Muscle of leg (tissue), 11 donors: ENCODE data around the gene NFKB1. TPM values are rescaled to one million over a fixed set of nuclear protein-coding genes. Genes with fewer than 3 reads are reported as not detected.
A peak's percentile ranks its signal among the peaks of the same experiment; 100 is the strongest.

Experiments used
- DNase-seq: peaks from one replicate; pipeline ENCODE4 v3.0.0; 2013
- H3K27ac ChIP-seq: one replicate; pipeline ENCODE4 v1.5.1; 2013; ENCODE audit warnings: mild to moderate bottlenecking, low read length, control low read depth
- H3K27me3 ChIP-seq: one replicate; pipeline ENCODE4 v1.6.1; 2013; ENCODE audit warnings: low read length; ENCODE audit not compliant: control insufficient read depth, insufficient read depth
- H3K36me3 ChIP-seq: one replicate; pipeline ENCODE4 v1.6.1; 2013; ENCODE audit warnings: low read length; ENCODE audit not compliant: control insufficient read depth, insufficient read depth
- H3K4me1 ChIP-seq: one replicate; pipeline ENCODE4 v1.6.1; 2013; ENCODE audit warnings: low read length; ENCODE audit not compliant: control insufficient read depth, insufficient read depth
- H3K4me3 ChIP-seq: one replicate; pipeline ENCODE4 v1.5.1; 2013; ENCODE audit warnings: low read length, control low read depth
- H3K9me3 ChIP-seq: replicated peaks from 2 replicates; pipeline ENCODE4 v1.6.1; 2013; ENCODE audit warnings: low read depth, low read length; ENCODE audit not compliant: control insufficient read depth
- WGBS: methylation state at CpG from one replicate; pipeline ENCODE4 v1.1.5; 2013; ENCODE audit warnings: missing lambda C conversion rate; ENCODE audit not compliant: insufficient coverage; 5-methylcytosine and 5-hydroxymethylcytosine counted together
- polyA plus RNA-seq, 8 donors: library from polyadenylated mRNA; unstranded; fragments of 120-200 nt; gene quantifications; one replicate each; pipeline versions ENCODE4 v1.2.1 to v1.2.3, GENCODE V29; 2013; ENCODE audit warnings: inconsistent platforms in 1 of 8, low replicate concordance in 1 of 8; ENCODE audit not compliant: insufficient read length in 8 of 8, insufficient read depth in 1 of 8
- total RNA-seq: library from RNA; stranded (reverse); fragments of 120-200 nt; gene quantifications from one replicate; pipeline ENCODE4 v1.2.4, GENCODE V29; 2013

Gene NFKB1
- total and polyA plus RNA-seq, 9 donors = 16.4 to 26.2 (median 19.5) TPM

GRCh38 chr4:102601586-102602227 lies 100.5 kb downstream of the NFKB1 start:
- H3K4me1 ChIP-seq = no peaks in the 10 kb centered on the region
- no peak overlapping the region for H3K4me3 ChIP-seq
- no peaks in the 10 kb centered on the region for H3K9me3 ChIP-seq
- no peak overlapping the region for H3K27ac ChIP-seq
- peaks cover 27% of the 10 kb centered on the region for H3K36me3 ChIP-seq
- DNase-seq = no peak
- 80% methylated on average over 5 of the region's 8 CpGs for WGBS
- no peaks in the 10 kb centered on the region for H3K27me3 ChIP-seq

GRCh38 chr4:102604222-102604940 lies 103.2 kb downstream of the NFKB1 start:
- no peaks in the 10 kb centered on the region for H3K9me3 ChIP-seq
- H3K36me3 ChIP-seq = peaks cover 30% of the 10 kb centered on the region
- H3K27me3 ChIP-seq = no peaks in the 10 kb centered on the region
- H3K4me3 ChIP-seq = no peak overlapping the region
- H3K27ac ChIP-seq = no peak overlapping the region
- no peaks in the 10 kb centered on the region for H3K4me1 ChIP-seq
- no CpG with 5 or more reads among the region's 2 CpGs for WGBS
- DNase-seq = no peak

- H3K36me3 ChIP-seq = peaks cover 33% of the 10 kb centered on the region
- no peaks in the 10 kb centered on the region for H3K4me1 ChIP-seq
- DNase-seq = no peak
- no peak overlapping the region for H3K4me3 ChIP-seq
- H3K9me3 ChIP-seq = no peaks in the 10 kb centered on the region
- whole genome bisulfite sequencing = 100% methylated on average over 1 of the region's 3 CpGs
- no peaks in the 10 kb centered on the region for H3K27me3 ChIP-seq
- H3K27ac ChIP-seq = no peak overlapping the region
Observed at GRCh38 chr4:102606261-102606660, 105.1 kb downstream of the NFKB1 start.

GRCh38 chr4:102606846-102607450 lies 105.8 kb downstream of the NFKB1 start:
- no peaks in the 10 kb centered on the region for H3K9me3 ChIP-seq
- no peak overlapping the region for H3K27ac ChIP-seq
- H3K4me3 ChIP-seq = no peak overlapping the region
- no peaks in the 10 kb centered on the region for H3K27me3 ChIP-seq
- peaks cover 32% of the 10 kb centered on the region for H3K36me3 ChIP-seq
- H3K4me1 ChIP-seq = no peaks in the 10 kb centered on the region
- no peak for DNase-seq
- 97% methylated on average over 5 of the region's 7 CpGs for WGBS

- no peak overlapping the region for H3K4me3 ChIP-seq
- H3K36me3 ChIP-seq = peaks cover 44% of the 10 kb centered on the region
- no peak for DNase-seq
- WGBS = no CpG with 5 or more reads among the region's 1 CpG
- H3K27me3 ChIP-seq = no peaks in the 10 kb centered on the region
- H3K4me1 ChIP-seq = no peaks in the 10 kb centered on the region
- no peak overlapping the region for H3K27ac ChIP-seq
- H3K9me3 ChIP-seq = no peaks in the 10 kb centered on the region
Observed at GRCh38 chr4:102608190-102608589, 107.0 kb downstream of the NFKB1 start.

GRCh38 chr4:102610007-102610406 lies 108.8 kb downstream of the NFKB1 start:
- Histone ChIP-seq H3K4me1 (no peaks in the 10 kb centered on the region), H3K27ac (no peak overlapping the region), H3K9me3 (no peaks in the 10 kb centered on the region), H3K4me3 (no peak overlapping the region), H3K36me3 (peaks cover 62% of the 10 kb centered on the region), H3K27me3 (no peaks in the 10 kb centered on the region)
- DNase-seq = no peak

- Histone ChIP-seq H3K9me3 (no peaks in the 10 kb centered on the region), H3K4me3 (no peak overlapping the region), H3K27me3 (no peaks in the 10 kb centered on the region), H3K36me3 (peaks cover 65% of the 10 kb centered on the region), H3K27ac (no peak overlapping the region), H3K4me1 (no peaks in the 10 kb centered on the region)
- WGBS = 88% methylated on average over 3 of the region's 3 CpGs
- no peak for DNase-seq
Observed at GRCh38 chr4:102610476-102610875, 109.3 kb downstream of the NFKB1 start.

- peaks cover 64% of the 10 kb centered on the region for H3K36me3 ChIP-seq
Observed at GRCh38 chr4:102612210-102612609, 111.1 kb downstream of the NFKB1 start.

GRCh38 chr4:102612824-102613366 lies 111.7 kb downstream of the NFKB1 start:
- DNase-seq = peak; percentile 55
- peaks cover 7% of the 10 kb centered on the region for H3K4me1 ChIP-seq
- H3K27me3 ChIP-seq = no peaks in the 10 kb centered on the region
- peaks cover 59% of the 10 kb centered on the region for H3K36me3 ChIP-seq
- 66% methylated on average over 5 of the region's 11 CpGs for WGBS
- no peak overlapping the region for H3K4me3 ChIP-seq
- no peaks in the 10 kb centered on the region for H3K9me3 ChIP-seq
- H3K27ac ChIP-seq = peak overlapping the region; percentile 15

More at GRCh38 chr4:102612210-102612609, 111.1 kb downstream of the NFKB1 start:
- DNase-seq = no peak
- no peak overlapping the region for H3K4me3 ChIP-seq
- peak overlapping the region; percentile 6 for H3K27ac ChIP-seq
- WGBS = 100% methylated on average over 2 of the region's 2 CpGs
- peaks cover 7% of the 10 kb centered on the region for H3K4me1 ChIP-seq
- H3K9me3 ChIP-seq = no peaks in the 10 kb centered on the region
- H3K27me3 ChIP-seq = no peaks in the 10 kb centered on the region

GRCh38 chr4:102614801-102615200 lies 113.6 kb downstream of the NFKB1 start:
- Histone ChIP-seq H3K27me3 (no peaks in the 10 kb centered on the region), H3K4me1 (peaks cover 7% of the 10 kb centered on the region), H3K36me3 (peaks cover 56% of the 10 kb centered on the region), H3K9me3 (no peaks in the 10 kb centered on the region), H3K27ac (no peak overlapping the region), H3K4me3 (no peak overlapping the region)
- WGBS = 85% methylated on average over 9 of the region's 9 CpGs
- DNase-seq = no peak
